ENCODE results near the gene GRIN2A. TPM values are rescaled to one million over a fixed set of nuclear protein-coding genes. Genes with fewer than 3 reads are reported as not detected.

GRIN2A gene
- total RNA-seq, 4 donors from 2014 or later = 0.35 to 7.4 (median 1.5) TPM

DNA sequence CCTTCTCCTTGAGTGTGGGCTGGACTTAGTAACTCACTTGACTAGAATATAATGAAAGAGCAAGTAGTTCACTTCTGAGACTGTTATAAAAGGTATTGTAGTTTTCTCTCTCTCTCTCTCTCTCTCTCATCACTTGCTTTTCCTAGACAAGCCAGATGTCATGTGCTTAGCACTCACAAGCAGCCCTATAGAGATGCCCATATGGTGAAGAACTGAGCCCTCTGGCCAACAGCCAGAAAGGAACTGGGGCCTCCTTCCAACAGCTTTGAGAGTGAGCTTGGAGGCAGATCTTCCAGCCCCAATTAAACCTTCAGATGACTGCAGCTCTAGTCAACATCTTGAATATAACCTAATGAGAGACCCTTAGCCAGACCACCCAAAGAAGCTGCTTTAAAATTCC lies 440.5 kb downstream of the GRIN2A start:
- TF ChIP-seq, protein P1, sequence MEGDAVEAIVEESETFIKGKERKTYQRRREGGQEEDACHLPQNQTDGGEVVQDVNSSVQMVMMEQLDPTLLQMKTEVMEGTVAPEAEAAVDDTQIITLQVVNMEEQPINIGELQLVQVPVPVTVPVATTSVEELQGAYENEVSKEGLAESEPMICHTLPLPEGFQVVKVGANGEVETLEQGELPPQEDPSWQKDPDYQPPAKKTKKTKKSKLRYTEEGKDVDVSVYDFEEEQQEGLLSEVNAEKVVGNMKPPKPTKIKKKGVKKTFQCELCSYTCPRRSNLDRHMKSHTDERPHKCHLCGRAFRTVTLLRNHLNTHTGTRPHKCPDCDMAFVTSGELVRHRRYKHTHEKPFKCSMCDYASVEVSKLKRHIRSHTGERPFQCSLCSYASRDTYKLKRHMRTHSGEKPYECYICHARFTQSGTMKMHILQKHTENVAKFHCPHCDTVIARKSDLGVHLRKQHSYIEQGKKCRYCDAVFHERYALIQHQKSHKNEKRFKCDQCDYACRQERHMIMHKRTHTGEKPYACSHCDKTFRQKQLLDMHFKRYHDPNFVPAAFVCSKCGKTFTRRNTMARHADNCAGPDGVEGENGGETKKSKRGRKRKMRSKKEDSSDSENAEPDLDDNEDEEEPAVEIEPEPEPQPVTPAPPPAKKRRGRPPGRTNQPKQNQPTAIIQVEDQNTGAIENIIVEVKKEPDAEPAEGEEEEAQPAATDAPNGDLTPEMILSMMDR (IDR thresholded peaks at IDR 0.05) = no peak
- no peak for TF ChIP-seq POLR2A (IDR thresholded peaks at IDR 0.05)
- H3K27me3 ChIP-seq = no peaks in the 10 kb centered on the region
- no peak overlapping the region for H3K4me3 ChIP-seq
- no peak overlapping the region for H3K27ac ChIP-seq
- H3K9me3 ChIP-seq = no peaks in the 10 kb centered on the region
- DNase-seq = no peak
- no peaks in the 10 kb centered on the region for H3K4me1 ChIP-seq
- H3K36me3 ChIP-seq = no peaks in the 10 kb centered on the region

DNA sequence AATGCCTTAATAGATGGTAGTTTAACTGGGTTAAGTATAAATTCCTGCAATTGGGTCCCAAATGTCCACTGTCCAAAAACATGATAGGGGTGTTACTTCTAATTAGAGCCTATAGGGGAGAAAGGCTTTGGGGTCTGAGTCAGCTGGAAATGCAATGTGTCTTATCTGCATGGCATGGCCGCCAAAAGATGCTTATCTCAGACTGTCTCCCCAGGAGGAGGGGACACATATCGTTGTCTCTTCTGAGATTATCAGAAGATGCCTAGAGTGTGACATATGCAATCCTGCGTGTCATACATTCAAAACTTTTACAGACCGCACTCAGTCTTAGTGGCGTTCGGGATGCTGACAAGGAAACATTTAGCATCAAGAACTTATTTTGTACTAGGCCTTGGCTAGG lies 442.9 kb downstream of the GRIN2A start:
- no peaks in the 10 kb centered on the region for H3K9me3 ChIP-seq
- H3K4me1 ChIP-seq = no peaks in the 10 kb centered on the region
- no peaks in the 10 kb centered on the region for H3K36me3 ChIP-seq
- TF ChIP-seq POLR2A (IDR thresholded peaks at IDR 0.05) = no peak
- TF ChIP-seq, protein P1 (IDR thresholded peaks at IDR 0.05) = no peak
- H3K27ac ChIP-seq = no peak overlapping the region
- DNase-seq = no peak
- H3K27me3 ChIP-seq = no peaks in the 10 kb centered on the region
- H3K4me3 ChIP-seq = no peak overlapping the region

GRCh38 chr16:9738690-9739089 lies 443.5 kb downstream of the GRIN2A start:
- Histone ChIP-seq H3K9me3 (no peaks in the 10 kb centered on the region), H3K27me3 (no peaks in the 10 kb centered on the region), H3K4me3 (no peak overlapping the region), H3K27ac (no peak overlapping the region), H3K4me1 (no peaks in the 10 kb centered on the region), H3K36me3 (no peaks in the 10 kb centered on the region)
- DNase-seq = no peak
- TF ChIP-seq, protein P1 (IDR thresholded peaks at IDR 0.05) = no peak
- no peak for TF ChIP-seq POLR2A (IDR thresholded peaks at IDR 0.05)

- H3K27ac ChIP-seq = no peak overlapping the region
- TF ChIP-seq, protein P1 (IDR thresholded peaks at IDR 0.05) = no peak
- TF ChIP-seq POLR2A (IDR thresholded peaks at IDR 0.05) = no peak
- H3K27me3 ChIP-seq = no peaks in the 10 kb centered on the region
- no peaks in the 10 kb centered on the region for H3K36me3 ChIP-seq
- no peak for DNase-seq
- no peak overlapping the region for H3K4me3 ChIP-seq
- H3K9me3 ChIP-seq = no peaks in the 10 kb centered on the region
- no peaks in the 10 kb centered on the region for H3K4me1 ChIP-seq
Observed at GRCh38 chr16:9736547-9736946, 445.7 kb downstream of the GRIN2A start.

DNA sequence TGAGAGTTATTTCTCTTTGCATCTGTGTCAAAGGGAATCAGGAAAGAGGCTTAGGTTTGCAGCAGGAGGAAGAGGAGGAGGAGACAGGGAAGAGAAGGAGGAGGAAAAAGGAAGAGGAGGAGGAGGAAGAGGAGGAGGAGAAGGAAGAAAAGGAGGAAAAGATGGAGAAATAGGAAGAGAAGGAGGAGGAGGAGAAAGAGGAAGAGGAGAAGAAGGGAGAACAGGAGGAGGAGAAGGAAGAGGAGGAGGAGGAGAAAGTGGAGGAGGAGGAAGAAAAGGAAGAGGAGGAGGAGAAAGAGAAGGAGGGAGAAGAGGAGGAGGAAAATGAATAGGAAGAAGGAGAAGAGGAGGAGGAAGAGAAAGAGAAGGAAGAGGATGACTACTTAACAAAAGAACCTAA lies 459.1 kb downstream of the GRIN2A start:
- Histone ChIP-seq H3K4me3 (no peak overlapping the region), H3K9me3 (no peaks in the 10 kb centered on the region), H3K36me3 (no peaks in the 10 kb centered on the region), H3K27ac (no peak overlapping the region), H3K4me1 (no peaks in the 10 kb centered on the region), H3K27me3 (no peaks in the 10 kb centered on the region)
- DNase-seq = no peak
- TF ChIP-seq POLR2A (IDR thresholded peaks at IDR 0.05) = no peak
- TF ChIP-seq, protein P1 (IDR thresholded peaks at IDR 0.05) = no peak

GRCh38 chr16:9713907-9714306 lies 468.3 kb downstream of the GRIN2A start:
- TF ChIP-seq, protein P1 (IDR thresholded peaks at IDR 0.05) = no peak
- TF ChIP-seq POLR2A (IDR thresholded peaks at IDR 0.05) = no peak
- no peak overlapping the region for H3K4me3 ChIP-seq
- H3K4me1 ChIP-seq = no peaks in the 10 kb centered on the region
- no peak for DNase-seq
- no peaks in the 10 kb centered on the region for H3K27me3 ChIP-seq
- H3K9me3 ChIP-seq = no peaks in the 10 kb centered on the region
- no peak overlapping the region for H3K27ac ChIP-seq
- no peaks in the 10 kb centered on the region for H3K36me3 ChIP-seq

All from Peyer's patch (tissue), 4 donors.